GM21717 (cell line): ENCODE results near the gene BSX.

ENCODE experiments used
- ATAC-seq: cut with Tn5 transposase; IDR thresholded peaks from one replicate; pipeline ENCODE4 v1.9.1; 2021; ENCODE audit warnings: mild to moderate bottlenecking, moderate library complexity; ENCODE audit not compliant: unreplicated experiment

The BSX gene

GRCh38 chr11:122981388-122982264, at the start of gene BSX:
Gene BSX, minus strand, starts transcription at chr11:122981834. Its CDS starts 163 bp downstream, at chr11:122981671.
- ATAC-seq: no peak

- ATAC-seq: no peak
Observed at GRCh38 chr11:123030517-123030916, 48.9 kb upstream of the BSX start.

GRCh38 chr11:123020968-123021367, 39.3 kb upstream of the BSX start:
- ATAC-seq: peak; percentile 58

- ATAC-seq: no peak
Observed at GRCh38 chr11:123018702-123019101, 37.1 kb upstream of the BSX start.

GRCh38 chr11:123011510-123011909, 29.9 kb upstream of the BSX start:
- ATAC-seq: no peak

- no peak for ATAC-seq
Observed at GRCh38 chr11:123006860-123007542, 25.4 kb upstream of the BSX start.

GRCh38 chr11:123000721-123001120, 19.1 kb upstream of the BSX start:
- no peak for ATAC-seq

- ATAC-seq: no peak
Observed at GRCh38 chr11:122998727-122999366, 17.2 kb upstream of the BSX start.

GRCh38 chr11:122995526-122995925, 13.9 kb upstream of the BSX start:
- no peak for ATAC-seq

- no peak for ATAC-seq
Observed at GRCh38 chr11:122984186-122985011, 2.8 kb upstream of the BSX start.

- ATAC-seq: no peak
Observed at GRCh38 chr11:122983438-122984185, 2.0 kb upstream of the BSX start.

- no peak for ATAC-seq
Observed at GRCh38 chr11:122979815-122980595, 1.6 kb downstream of the BSX start.

GRCh38 chr11:122979103-122979814, 2.4 kb downstream of the BSX start:
- no peak for ATAC-seq

- ATAC-seq: no peak
Observed at GRCh38 chr11:122978299-122978620, 3.4 kb downstream of the BSX start.

- no peak for ATAC-seq
Observed at GRCh38 chr11:122977470-122978298, 4.0 kb downstream of the BSX start.

- no peak for ATAC-seq
Observed at GRCh38 chr11:122976734-122977469, 4.7 kb downstream of the BSX start.

- no peak for ATAC-seq
Observed at GRCh38 chr11:122976061-122976733, 5.4 kb downstream of the BSX start.
